IPS-NIHi11 (cell line): ENCODE data around the gene MORC3.

Source experiments
- DNase-seq: peaks from one replicate; pipeline ENCODE4 v3.0.0; 2012; ENCODE audit warnings: mixed read lengths, low spot score

MORC3 gene

DNA sequence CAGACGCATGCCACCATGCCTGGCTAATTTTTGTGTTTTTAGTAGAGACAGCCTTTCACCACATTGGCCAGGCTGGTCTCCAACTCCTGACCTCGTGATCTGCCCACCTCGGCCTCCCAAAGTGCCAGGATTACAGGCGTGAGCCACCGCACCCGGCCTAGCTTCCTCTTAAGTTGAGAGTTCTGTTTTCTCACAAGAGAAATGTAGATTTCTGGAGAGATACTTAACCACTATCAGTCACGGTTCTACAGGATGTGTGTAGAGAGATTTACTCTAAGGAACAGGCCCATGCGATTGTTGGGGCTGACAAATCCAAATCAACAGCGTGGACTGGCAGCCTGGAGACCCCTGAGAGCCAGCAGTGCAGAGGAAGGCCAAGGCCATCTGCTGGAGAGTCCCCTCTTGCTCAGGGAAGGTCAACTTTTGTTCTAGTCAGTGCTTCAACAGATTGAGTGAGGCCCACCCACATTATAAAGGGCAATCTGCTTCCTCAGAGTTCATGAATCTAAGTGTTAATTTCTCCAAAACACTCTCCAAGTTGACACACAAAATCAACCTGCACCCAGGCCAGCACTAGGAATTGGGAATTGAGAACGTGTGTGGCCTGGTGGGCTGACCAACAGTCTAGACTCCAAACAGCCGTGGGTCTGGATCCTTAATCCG, 103.9 kb downstream of the MORC3 start:
- DNase-seq: no peak

- no peak for DNase-seq
These were observed 104.6 kb downstream of the MORC3 start for GRCh38 chr21:36424592-36424991.

DNA sequence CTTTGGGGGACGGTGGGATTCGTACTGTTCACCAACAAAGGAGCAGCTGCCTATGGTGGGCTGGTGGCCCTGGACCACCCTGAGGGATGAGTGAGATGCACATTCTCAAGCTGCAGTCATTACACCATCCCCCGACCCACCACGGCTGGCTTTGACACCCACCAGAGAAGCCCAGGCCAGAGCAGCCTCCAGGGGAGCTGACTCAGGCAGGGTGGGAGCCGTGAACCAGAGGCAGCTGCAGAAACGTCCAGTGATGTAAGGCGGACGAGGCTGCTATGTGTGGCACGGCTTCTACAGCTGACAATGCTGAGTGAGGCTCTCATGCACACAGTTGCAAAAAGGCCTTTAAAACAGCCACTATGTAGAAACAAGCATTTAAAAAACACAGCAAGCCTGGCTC, 105.3 kb downstream of the MORC3 start:
- DNase-seq: no peak
